ENCODE measurements around the gene PTCH1. TPM values are rescaled to one million over a fixed set of nuclear protein-coding genes. Genes with fewer than 3 reads are reported as not detected.

The PTCH1 gene
- total RNA-seq, 1 donor from 2014 or later: 9.8 TPM

DNA sequence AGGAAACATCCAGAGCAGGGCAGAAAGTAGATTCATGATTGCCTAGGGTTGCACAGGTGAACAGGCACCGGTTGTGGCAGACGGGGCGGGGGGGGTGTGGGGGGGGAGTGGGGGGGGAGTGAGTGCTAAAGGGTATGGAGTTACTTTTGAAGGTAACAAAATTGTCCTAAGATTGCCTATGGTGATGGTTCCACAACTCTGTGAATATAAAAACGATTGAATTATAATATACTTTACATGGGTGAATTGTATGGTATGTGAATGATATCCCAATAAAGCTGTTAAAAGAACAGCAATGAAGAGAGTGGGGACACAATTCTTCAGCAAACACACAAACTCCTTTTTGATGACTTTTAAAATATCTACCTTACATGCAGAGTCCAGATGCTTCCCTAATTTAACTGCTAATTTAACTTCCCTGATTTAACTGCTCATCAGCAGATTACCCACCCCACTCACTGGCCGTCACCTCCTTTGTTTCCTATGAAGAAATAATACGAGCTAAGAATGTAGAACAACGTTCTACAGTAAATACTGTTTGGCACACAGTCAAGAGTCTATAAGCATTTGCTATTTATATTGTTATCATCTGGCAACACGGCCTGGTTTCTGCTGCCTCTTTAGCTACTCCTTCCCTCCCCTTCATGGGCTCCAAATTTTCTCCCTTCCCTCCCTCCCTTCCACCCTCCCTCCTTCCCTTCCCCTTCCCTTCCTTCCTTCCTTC, 83.5 kb downstream of the PTCH1 start:
- ATAC-seq (ENCODE audit: poor library complexity) (no peak), DNase-seq (no peak)
- intact Hi-C loops (cut with DNase I): no loop called here

DNA sequence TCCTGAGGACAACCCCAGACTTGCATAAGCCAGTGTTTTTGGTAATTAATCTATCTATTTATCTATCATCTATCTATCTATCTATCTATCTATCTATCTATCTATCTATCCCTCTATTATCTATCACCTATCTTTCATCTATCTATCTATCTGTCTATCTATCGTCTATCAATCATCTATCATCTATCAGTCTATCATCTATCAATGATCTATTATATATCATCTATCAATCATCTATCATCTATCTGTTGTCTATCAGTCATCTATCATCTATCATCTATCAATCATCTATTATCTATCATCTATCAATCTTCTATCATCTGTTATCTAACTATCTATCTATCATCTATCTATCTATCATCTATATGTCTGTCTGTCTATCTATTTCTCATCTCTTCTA, 85.5 kb downstream of the PTCH1 start:
- intact Hi-C loops (cut with DNase I): no loop called here
- DNase-seq (no peak), ATAC-seq (ENCODE audit: poor library complexity) (no peak)

DNA sequence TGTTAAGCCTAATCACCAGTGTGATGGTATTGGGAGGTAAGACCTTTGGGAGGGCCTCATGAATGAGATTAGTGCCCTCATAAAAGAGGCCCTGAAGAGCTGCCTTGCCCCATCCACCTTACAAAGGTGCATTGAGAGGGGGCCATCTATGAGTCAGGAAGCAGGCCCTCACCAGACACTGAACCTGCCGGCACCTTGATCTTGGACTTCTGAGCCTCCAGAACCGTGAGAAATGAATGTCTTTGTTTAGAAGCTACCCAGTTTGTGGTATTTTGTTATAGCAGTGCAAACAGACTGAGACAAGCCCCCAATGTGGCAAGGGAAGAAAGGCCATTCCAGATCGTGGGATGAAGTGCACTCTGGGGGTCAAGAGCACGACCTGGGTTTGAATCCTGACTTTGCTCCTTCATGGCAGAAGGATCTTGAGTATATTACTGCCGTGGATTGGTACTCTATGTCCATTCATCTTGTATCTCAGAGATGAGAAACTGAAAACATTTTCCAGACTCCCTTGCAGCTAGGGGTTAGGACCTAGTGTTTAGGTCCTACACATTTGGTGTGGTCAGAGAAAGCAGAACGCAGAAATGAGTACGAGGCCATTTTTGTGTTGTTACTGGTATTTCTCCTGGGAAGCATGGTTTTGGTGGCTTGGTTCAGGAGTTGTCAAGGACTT, 86.7 kb downstream of the PTCH1 start:
- intact Hi-C loops (cut with DNase I): no loop called here
- no peak for ATAC-seq (ENCODE audit: poor library complexity)
- DNase-seq: no peak

DNA sequence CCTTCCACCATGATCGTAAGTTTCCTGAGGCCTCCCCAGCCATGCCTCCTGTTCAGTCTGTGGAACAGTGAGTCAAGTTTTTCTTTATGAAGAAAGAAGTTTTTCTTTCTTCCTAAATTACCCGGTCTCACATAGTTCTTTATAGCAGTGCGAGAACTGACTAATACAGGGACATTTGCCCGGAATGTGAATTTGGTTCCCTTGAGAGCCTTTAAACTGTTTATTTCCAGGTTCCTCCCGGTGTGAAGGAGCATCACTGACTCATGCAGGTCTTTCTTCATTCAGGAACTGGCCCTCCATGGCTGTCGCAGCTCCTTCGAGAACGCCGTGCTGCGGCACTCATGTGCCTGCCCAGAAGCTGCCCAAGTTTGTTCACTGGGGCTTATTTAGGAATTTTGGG, 87.7 kb downstream of the PTCH1 start:
- intact Hi-C loops (cut with DNase I): no loop called here
- ATAC-seq (ENCODE audit: poor library complexity) (no peak), DNase-seq (no peak)

GRCh38 chr9:95425910-95426551, 90.7 kb downstream of the PTCH1 start:
- DNase-seq (no peak), ATAC-seq (ENCODE audit: poor library complexity) (no peak)
- intact Hi-C loops (cut with DNase I): no loop called here

- ATAC-seq (ENCODE audit: poor library complexity): no peak
- intact Hi-C loops (cut with DNase I): no loop called here
These were observed 94.1 kb downstream of the PTCH1 start for GRCh38 chr9:95422650-95423049.

GRCh38 chr9:95420518-95420917, 96.3 kb downstream of the PTCH1 start:
- ATAC-seq (ENCODE audit: poor library complexity): no peak
- intact Hi-C loops (cut with DNase I): no loop called here
- DNase-seq: no peak

More at GRCh38 chr9:95422650-95423049, 94.1 kb downstream of the PTCH1 start:
- DNase-seq: no peak

GRCh38 chr9:95419444-95419843, 97.3 kb downstream of the PTCH1 start:
- DNase-seq (no peak), ATAC-seq (ENCODE audit: poor library complexity) (no peak)
- intact Hi-C loops (cut with DNase I): no loop called here

DNA sequence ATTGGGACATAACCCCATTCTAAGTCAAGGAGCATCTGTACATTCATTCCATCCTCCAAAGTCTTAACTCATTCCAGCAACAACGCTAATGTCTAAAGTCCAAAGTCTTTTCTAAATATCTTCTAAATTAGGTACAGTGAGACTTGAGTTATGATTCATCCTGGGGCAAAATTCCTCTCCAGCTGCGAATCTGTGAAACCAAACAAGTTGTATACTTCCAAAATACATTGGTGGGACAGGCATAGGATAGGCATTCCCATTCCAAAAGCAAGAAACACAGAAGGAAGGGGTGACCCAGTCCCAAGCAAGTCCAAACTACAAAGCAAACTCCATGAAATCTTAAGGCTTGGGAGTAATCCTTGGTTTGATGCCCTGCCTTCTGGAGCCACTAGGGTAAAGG, 101.6 kb downstream of the PTCH1 start:
- intact Hi-C loops (cut with DNase I): no loop called here
- DNase-seq: no peak
- no peak for ATAC-seq (ENCODE audit: poor library complexity)

- intact Hi-C loops (cut with DNase I): no loop called here
- no peak for ATAC-seq (ENCODE audit: poor library complexity)
- no peak for DNase-seq
These were observed 103.0 kb downstream of the PTCH1 start for GRCh38 chr9:95413793-95414192.

GRCh38 chr9:95411054-95411892, 105.5 kb downstream of the PTCH1 start:
- no peak for ATAC-seq (ENCODE audit: poor library complexity)

DNA sequence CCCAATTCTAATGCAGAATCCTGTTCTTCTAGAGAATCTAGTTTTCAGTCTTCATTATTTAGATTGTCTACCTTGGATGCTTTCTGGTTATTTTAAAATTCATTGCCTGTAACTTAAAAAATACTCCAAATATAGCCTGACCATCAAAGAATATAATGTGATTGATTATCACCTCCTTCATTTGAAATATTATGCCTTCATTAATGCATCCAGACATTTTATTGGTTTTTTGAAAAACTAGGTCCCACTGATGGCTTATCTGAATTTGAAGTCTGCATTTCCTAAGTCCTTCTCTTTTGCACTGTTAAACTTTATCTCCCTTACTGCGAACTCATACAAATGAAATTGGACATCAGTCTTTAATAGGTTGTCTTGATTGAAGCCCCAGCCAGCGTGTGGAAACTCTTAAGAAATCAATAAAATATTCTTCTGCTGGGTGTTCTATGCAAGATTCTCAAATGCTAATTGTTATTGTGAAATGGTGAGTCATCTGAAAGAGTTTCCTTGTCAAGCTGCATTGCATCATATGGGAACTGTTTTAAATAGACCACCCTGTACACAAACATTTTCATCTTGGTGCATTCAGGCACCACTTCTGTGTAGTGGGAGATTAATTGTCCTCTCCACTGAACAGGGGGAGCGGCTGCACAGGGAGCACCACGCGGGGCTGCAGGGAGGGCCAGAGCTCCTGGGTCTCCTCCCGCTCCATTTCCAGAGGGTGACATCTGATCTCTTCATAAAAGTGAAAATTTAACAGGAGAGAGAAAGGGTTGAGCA, 106.9 kb downstream of the PTCH1 start:
- ATAC-seq (ENCODE audit: poor library complexity) (no peak), DNase-seq (no peak)
- intact Hi-C loops (cut with DNase I): loop anchor here (5.0 kb wide), 1 partner anchor 53 kb away; no protein-coding TSS in a partner anchor

More at GRCh38 chr9:95411054-95411892, 105.5 kb downstream of the PTCH1 start:
- no peak for DNase-seq
- intact Hi-C loops (cut with DNase I): no loop called here

DNA sequence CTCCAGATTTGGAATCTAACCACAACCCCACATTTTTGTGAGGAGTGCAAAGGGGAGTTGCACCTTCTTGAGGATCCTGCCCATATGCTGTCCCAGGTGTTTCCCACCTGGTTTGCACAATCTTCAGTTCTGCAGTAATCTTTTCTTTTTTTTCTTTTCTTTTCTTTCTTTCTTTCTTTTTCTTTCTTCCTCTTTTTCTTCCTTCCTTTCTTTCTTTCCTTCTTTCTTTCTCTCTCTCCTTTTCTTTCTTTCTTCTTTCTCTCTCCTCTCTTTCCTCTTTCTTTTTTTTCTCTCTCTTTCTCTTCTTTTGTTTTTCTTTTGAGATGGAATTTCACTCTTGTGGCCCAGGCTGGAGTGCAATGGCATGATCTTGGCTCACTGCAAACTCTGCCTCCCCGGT, 109.2 kb downstream of the PTCH1 start:
- intact Hi-C loops (cut with DNase I): loop anchor here (5.0 kb wide), 1 partner anchor 50 kb away; no protein-coding TSS in a partner anchor
- DNase-seq: no peak
- no peak for ATAC-seq (ENCODE audit: poor library complexity)

DNA sequence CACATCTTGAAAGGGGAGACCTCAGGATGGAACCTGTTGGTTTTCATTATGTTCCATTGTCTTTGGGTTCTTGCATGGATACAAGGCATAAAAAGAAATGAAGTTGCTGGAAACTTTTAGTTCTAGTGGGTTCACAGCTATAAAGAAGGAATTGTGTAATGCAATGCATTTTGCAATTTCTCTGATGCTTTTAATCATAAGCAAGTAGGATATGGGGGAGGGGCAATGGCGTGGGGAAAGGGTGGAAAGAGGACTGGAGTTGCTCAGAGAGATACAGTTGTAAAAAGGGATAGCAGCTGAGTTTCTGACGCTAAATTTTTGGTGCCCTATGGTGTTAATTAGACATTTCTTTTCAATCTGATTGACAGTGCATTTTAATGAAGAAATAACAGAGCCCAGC, 110.7 kb downstream of the PTCH1 start:
- no peak for ATAC-seq (ENCODE audit: poor library complexity)
- intact Hi-C loops (cut with DNase I): loop anchor here (5.0 kb wide), 1 partner anchor 49 kb away; no protein-coding TSS in a partner anchor
- no peak for DNase-seq

GRCh38 chr9:95399261-95399660, 117.5 kb downstream of the PTCH1 start:
- ATAC-seq (ENCODE audit: poor library complexity): no peak
- no peak for DNase-seq
- intact Hi-C loops (cut with DNase I): no loop called here

Data from Right ventricle myocardium superior (tissue), 1 donor.